Heart right ventricle (tissue), 16 donors: ENCODE data around the gene NHSL2. TPM values are rescaled to one million over a fixed set of nuclear protein-coding genes. Genes with fewer than 3 reads are reported as not detected.

ENCODE experiments used
- ATAC-seq, 8 donors: fragments of 200-7000 bp; cut with Tn5 transposase; one replicate each; pipeline ENCODE4 v1.9.1; 2020; ENCODE audit warnings: mild to moderate bottlenecking in 8 of 8, moderate library complexity in 8 of 8, moderate number of reproducible peaks in 1 of 8
- DNase-seq, 2 donors: peaks; one replicate each; pipeline ENCODE4 v3.0.0-alpha.2; 2020
- H3K27ac ChIP-seq, 10 donors: fragments of 200-600 bp; sonication (generic) in 2 of 10; one replicate each; pipeline versions ENCODE4 v1.5.0 to v1.8.0; 2020 to 2022; ENCODE audit warnings: mild to moderate bottlenecking in 3 of 10
- H3K27me3 ChIP-seq, 7 donors: fragments of 200-600 bp; one replicate each; pipeline ENCODE4 v1.8.0; 2021 to 2022; ENCODE audit warnings: mild to moderate bottlenecking in 2 of 7
- H3K36me3 ChIP-seq, 9 donors: fragments of 200-600 bp; sonication (generic) in 1 of 9; one replicate each; pipeline versions ENCODE4 v1.5.0 to v1.8.0; 2020 to 2022; ENCODE audit warnings: mild to moderate bottlenecking in 2 of 9
- H3K4me1 ChIP-seq, 9 donors: fragments of 200-600 bp; sonication (generic) in 1 of 9; one replicate each; pipeline versions ENCODE4 v1.5.0 to v1.8.0; 2020 to 2022; ENCODE audit warnings: mild to moderate bottlenecking in 4 of 9
- H3K4me3 ChIP-seq, 10 donors: fragments of 200-600 bp; sonication (generic) in 2 of 10; one replicate each; pipeline versions ENCODE4 v1.5.0 to v1.8.0; 2020 to 2022; ENCODE audit warnings: mild to moderate bottlenecking in 7 of 10, moderate library complexity in 2 of 10
- H3K9me3 ChIP-seq, 11 donors: fragments of 200-600 bp in 10 of 11; sonication (generic) in 2 of 11; one replicate each; pipeline versions ENCODE4 v1.5.0 to v1.8.0; 2013 to 2022; ENCODE audit warnings: mild to moderate bottlenecking in 2 of 11, control low read depth in 1 of 11, moderate library complexity in 1 of 11
- CTCF ChIP-seq, 9 donors: fragments of 200-600 bp; sonication (generic) in 2 of 9; IDR thresholded peaks; one replicate each; pipeline versions ENCODE4 v1.5.0 to v1.8.0; 2021 to 2022; ENCODE audit warnings: antibody characterized with exemption in 9 of 9, mild to moderate bottlenecking in 5 of 9, moderate library complexity in 1 of 9
- WGBS, 2 donors: extraction: QIAGEN DNeasy Blood & Tissue Kit; methylation state at CpG; one replicate each; pipeline ENCODE4 v1.1.7; 2013; ENCODE audit warnings: inconsistent platforms in 1 of 2; 5-methylcytosine and 5-hydroxymethylcytosine counted together
- intact Hi-C, 10 donors: fragments of 100-400 bp; cut with DNase I; formaldehyde crosslinking; loops; one replicate each; pipeline versions ENCODE4 v1.11.1 to v1.14.2; 2022
- polyA plus RNA-seq, 2 donors: library from polyadenylated mRNA; stranded (reverse); fragments of 200-250 nt; gene quantifications; one replicate each; pipeline ENCODE4 v1.2.3, GENCODE V29; 2013
- total RNA-seq, 10 donors: library from RNA; stranded (reverse); fragmentation: NEBNext Ultra II Directional in 3 of 10; extraction: Animal tissue kit (Norgen Biotek cat#: 25700) in 3 of 10; gene quantifications; one replicate each; pipeline versions ENCODE4 v1.2.1 to v1.2.4, GENCODE V29; 2021 to 2023
- donor health status: Arrhythmogenic right ventricular cardiomyopathy.
- donor health status: ischemic (EF 13 %, LVEDD 7.1; RV severe dilation, severe dysfunction).
- donor health status: healthy with polysubstance abuse.
- donor health status: DM: no; HTN: yes; CAD: no.
- donor health status: DM: no; HTN: no; CAD: no.
- donor health status: ischemic (EF 25% LVEDD 6.9; RV normal size, moderate dysfunction).
- donor health status: ischemic (EF 25% LVEDD 5.7; RV mildly dilated, moderate dysfunction).
- donor health status: healthy.
- donor health status: DM: yes; HTN: yes; CAD: no.
- donor health status: Ischemic cardiomyopathy.
- donor health status: ischemic (EF 35%, LVEDD 5.7; RV mildly dilated, moderate dysfunction).
- donor health status: nonischemic (EF 11% LVEDD 7.7; RV severe dilation, severe dysfunction).
- donor health status: DM: yes; HTN: yes; CAD: no.
- donor health status: PGD.
- donor health status: ischemic (EF 29% LVEDD 5.4; RV normal size, mild dysfunction).
- donor health status: nonischemic (EF 23%, LVEDD 6.1; RV moderate dilation, normal function).

Gene NHSL2
- total and polyA plus RNA-seq, 12 donors: 0.86 to 8.4 (median 6.2) TPM

DNA sequence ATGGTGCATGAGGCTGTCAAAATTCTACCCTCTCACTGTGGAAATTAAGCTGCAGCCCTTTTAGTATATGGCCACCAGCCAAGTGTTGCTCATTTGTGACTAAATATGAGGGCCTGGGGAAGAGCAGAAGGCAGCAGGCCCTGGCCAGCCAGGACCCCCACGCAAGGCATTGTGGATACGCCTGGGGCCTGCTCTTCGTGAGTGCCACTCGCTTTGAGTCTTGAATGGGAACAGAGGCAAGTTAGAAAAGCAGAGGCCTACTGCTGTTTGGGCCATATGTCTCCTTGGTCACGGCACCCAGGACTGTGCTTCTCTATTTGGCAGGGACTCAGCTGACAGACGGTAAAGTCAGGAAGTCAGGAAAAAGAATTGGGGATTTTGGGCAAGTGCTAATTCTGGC, 210.2 kb downstream of the NHSL2 start:
- Histone ChIP-seq H3K36me3 (no peaks in the 10 kb centered on the region), H3K9me3 (no peaks in the 10 kb centered on the region), H3K27me3 (peaks cover 0 to 46% (median 0%) of the 10 kb centered on the region in 7 donors), H3K27ac (peak overlapping the region in 9 of 10 donors; percentile 44 to 87 (median 68)), H3K4me3 (peak overlapping the region in 1 of 10 donors; percentile 4), H3K4me1 (peaks cover under 1 to 56% (median 52%) of the 10 kb centered on the region in 9 donors)
- ATAC-seq (peak in 2 of 8 donors; percentile 26 to 38), DNase-seq (no peak)
- 57 to 72% methylated on average over 6 of the region's 6 CpGs for WGBS, 2 donors
- intact Hi-C loops: loop anchor here in 3 of 10 donors (5.0 to 10.0 kb wide), 4 partner anchors 39 to 206 kb away; partner anchors contain the start of gene NHSL2 (in 1 of the 3)
- TF ChIP-seq CTCF (IDR thresholded peaks at IDR 0.05): no peak

GRCh38 chrX:72121383-72121782, 210.7 kb downstream of the NHSL2 start:
- peak; percentile 52 to 76 for DNase-seq
- H3K27ac ChIP-seq: peak overlapping the region; percentile 16 to 87 (median 62)
- no peaks in the 10 kb centered on the region for H3K36me3 ChIP-seq
- TF ChIP-seq CTCF (IDR thresholded peaks at IDR 0.05): no peak
- intact Hi-C loops: loop anchor here in 3 of 10 donors (5.0 to 10.0 kb wide), 4 partner anchors 39 to 207 kb away; partner anchors contain the start of gene NHSL2 (in 1 of the 3)
- ATAC-seq: peak; percentile 62 to 85 (median 80)
- H3K4me1 ChIP-seq: peaks cover 5 to 61% (median 57%) of the 10 kb centered on the region in 9 donors
- H3K4me3 ChIP-seq: peak overlapping the region in 1 of 10 donors; percentile 4
- WGBS, 2 donors: 36 to 40% methylated on average over 3 of the region's 3 CpGs
- H3K27me3 ChIP-seq: peaks cover 0 to 46% (median 0%) of the 10 kb centered on the region in 7 donors
- no peaks in the 10 kb centered on the region for H3K9me3 ChIP-seq

GRCh38 chrX:72122621-72123337, 212.1 kb downstream of the NHSL2 start:
- intact Hi-C loops: loop anchor here in 3 of 10 donors (5.0 to 10.0 kb wide), 4 partner anchors 40 to 208 kb away; partner anchors contain the start of gene NHSL2 (in 1 of the 3)
- Histone ChIP-seq H3K9me3 (no peaks in the 10 kb centered on the region), H3K4me1 (peaks cover 5 to 74% (median 58%) of the 10 kb centered on the region in 9 donors), H3K27ac (peak overlapping the region in 8 of 10 donors; percentile 54 to 87 (median 68)), H3K4me3 (no peak overlapping the region), H3K36me3 (no peaks in the 10 kb centered on the region), H3K27me3 (peaks cover 0 to 37% (median 0%) of the 10 kb centered on the region in 7 donors)
- 59 to 71% methylated on average over 6 of the region's 6 CpGs for WGBS, 2 donors
- TF ChIP-seq CTCF (IDR thresholded peaks at IDR 0.05): no peak
- ATAC-seq: no peak
- no peak for DNase-seq

DNA sequence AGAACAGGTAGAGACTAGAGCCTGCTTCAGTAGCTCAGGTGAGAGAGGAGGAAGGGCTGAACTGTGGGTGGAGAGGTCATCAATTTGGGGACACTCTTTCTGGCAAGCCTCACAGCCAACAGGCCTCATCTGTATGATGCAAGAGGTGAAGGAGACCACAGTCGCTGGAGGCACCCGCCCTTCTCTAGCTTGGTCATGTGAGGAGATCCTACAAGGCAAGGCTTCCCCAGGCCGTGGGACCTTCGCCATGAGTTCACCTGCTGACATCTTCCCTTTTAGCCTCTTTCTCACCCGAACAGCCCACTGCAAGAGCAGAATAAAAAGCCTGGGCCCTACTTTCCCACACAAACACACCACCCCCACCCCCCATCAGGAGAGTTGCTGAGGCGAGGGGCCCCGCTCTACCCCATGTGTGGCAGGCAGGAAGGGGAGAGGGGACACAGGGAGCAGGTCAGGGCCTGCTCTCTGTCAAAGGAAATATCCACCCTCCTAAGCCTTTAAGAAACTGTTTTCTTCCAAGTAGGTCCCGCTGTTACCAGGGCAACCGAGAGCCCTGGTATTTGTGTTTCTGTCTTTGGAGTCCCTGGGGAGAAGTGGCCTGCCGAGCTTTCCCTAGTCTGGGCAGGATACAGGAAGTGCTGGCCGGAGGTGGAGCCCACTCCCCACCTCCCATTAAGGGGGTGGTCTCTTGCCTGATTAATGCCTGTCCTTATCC, 213.0 kb downstream of the NHSL2 start:
- Histone ChIP-seq H3K9me3 (no peaks in the 10 kb centered on the region), H3K27me3 (peaks cover 0 to 38% (median 0%) of the 10 kb centered on the region in 7 donors), H3K4me3 (no peak overlapping the region), H3K27ac (peak overlapping the region; percentile 16 to 87 (median 62)), H3K36me3 (no peaks in the 10 kb centered on the region), H3K4me1 (peaks cover 5 to 80% (median 58%) of the 10 kb centered on the region in 9 donors)
- ATAC-seq (peak in 7 of 8 donors; percentile 33 to 68 (median 52)), DNase-seq (peak; percentile 43 to 77)
- no peak for TF ChIP-seq CTCF (IDR thresholded peaks at IDR 0.05)
- intact Hi-C loops: loop anchor here in 4 of 10 donors (2.0 to 10.0 kb wide), 5 partner anchors 41 to 209 kb away; partner anchors contain the start of gene NHSL2 (in 1 of the 4)
- WGBS, 2 donors: 49 to 65% methylated on average over 7 to 11 of the region's 11 CpGs
